K562 (cell line): Measurements from ENCODE around the gene TRNP1.

ENCODE experiments used
- BCL6 ChIP-seq: fragments of 250-450 bp; sonication (Bioruptor Pico); IDR thresholded peaks from 2 replicates; pipeline ENCODE4 v1.4.0; 2020
- EP300 ChIP-seq: IDR thresholded peaks from 2 replicates; pipeline ENCODE4 v1.6.1; 2012; ENCODE audit warnings: low read length, improper control_type of control experiment
- KAT8 ChIP-seq: fragments of 450-650 bp; IDR thresholded peaks from 2 replicates; pipeline ENCODE4 v1.6.1; 2016; ENCODE audit warnings: low read depth, mild to moderate bottlenecking
- MBD1 ChIP-seq: fragments of 250-450 bp; sonication (Bioruptor Pico); IDR thresholded peaks from 2 replicates; pipeline ENCODE4 v1.8.0; 2022; ENCODE audit warnings: inconsistent platforms
- NR2F6 ChIP-seq: fragments of 450-650 bp; formaldehyde crosslinking; IDR thresholded peaks from 2 replicates; pipeline ENCODE4 v1.4.0; 2020; ENCODE audit warnings: mild to moderate bottlenecking
- POLR2AphosphoS5 ChIP-seq: IDR thresholded peaks from 2 replicates; pipeline ENCODE4 v1.6.1; 2011; ENCODE audit warnings: mild to moderate bottlenecking, low read depth, low read length, moderate library complexity; ENCODE audit not compliant: control insufficient read depth, insufficient read depth
- RFX5 ChIP-seq: IDR thresholded peaks from 2 replicates; pipeline ENCODE4 v1.6.1; 2011; ENCODE audit warnings: low read depth, mild to moderate bottlenecking, improper control_type of control experiment, low read length
- ZBTB33 ChIP-seq: sonication (generic); formaldehyde crosslinking; IDR thresholded peaks from 2 replicates; pipeline ENCODE4 v1.8.1; 2023; ENCODE audit warnings: mild to moderate bottlenecking, missing genetic modification reagents
- ZNF121 ChIP-seq: sonication (generic); formaldehyde crosslinking; conservative IDR thresholded peaks from 2 replicates; pipeline ENCODE4 v1.8.0; 2022; ENCODE audit warnings: missing genetic modification reagents
- TF ChIP-seq, protein P1 (sequence below): fragments of 250-450 bp; sonication (Bioruptor Pico); IDR thresholded peaks from 2 replicates; pipeline ENCODE4 v1.4.0; 2020; ENCODE audit warnings: mild to moderate bottlenecking, moderate library complexity

DNA sequence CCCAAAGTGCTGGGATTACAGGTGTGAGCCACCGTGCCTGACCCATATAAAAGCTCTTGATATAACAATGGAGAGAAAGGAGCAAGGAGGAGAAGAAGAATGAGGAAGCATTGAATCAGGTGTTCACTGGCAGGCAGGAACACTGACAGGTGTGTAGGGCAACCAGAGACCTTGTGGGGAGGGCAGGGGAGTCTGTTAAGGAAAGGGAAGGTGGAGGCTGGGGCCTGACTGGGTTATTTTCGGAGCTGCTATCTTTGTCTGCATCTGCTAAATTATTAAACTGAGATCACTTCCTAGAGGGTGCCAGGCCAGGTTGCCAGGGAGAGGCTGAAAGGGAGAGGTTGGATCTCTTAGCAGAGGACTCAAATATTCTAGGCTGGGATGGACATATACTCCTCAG, 6.8 kb upstream of the TRNP1 start:
- TF ChIP-seq EP300 (no peak), ZNF121 (CRISPR knock-in tag) (no peak), NR2F6 (CRISPR knock-in tag) (no peak), POLR2AphosphoS5 (no peak), ZBTB33 (no peak), RFX5 (no peak), BCL6 (CRISPR knock-in tag) (no peak), MBD1 (CRISPR knock-in tag) (no peak), KAT8 (no peak)
- TF ChIP-seq, protein P1, sequence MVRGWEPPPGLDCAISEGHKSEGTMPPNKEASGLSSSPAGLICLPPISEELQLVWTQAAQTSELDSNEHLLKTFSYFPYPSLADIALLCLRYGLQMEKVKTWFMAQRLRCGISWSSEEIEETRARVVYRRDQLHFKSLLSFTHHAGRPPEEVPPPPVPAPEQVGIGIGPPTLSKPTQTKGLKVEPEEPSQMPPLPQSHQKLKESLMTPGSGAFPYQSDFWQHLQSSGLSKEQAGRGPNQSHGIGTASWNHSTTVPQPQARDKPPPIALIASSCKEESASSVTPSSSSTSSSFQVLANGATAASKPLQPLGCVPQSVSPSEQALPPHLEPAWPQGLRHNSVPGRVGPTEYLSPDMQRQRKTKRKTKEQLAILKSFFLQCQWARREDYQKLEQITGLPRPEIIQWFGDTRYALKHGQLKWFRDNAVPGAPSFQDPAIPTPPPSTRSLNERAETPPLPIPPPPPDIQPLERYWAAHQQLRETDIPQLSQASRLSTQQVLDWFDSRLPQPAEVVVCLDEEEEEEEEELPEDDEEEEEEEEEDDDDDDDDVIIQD (CRISPR knock-in tag), result no peak
